HG02610 (cell line): ENCODE data around the gene OSM.

ENCODE experiments used
- ATAC-seq: cut with Tn5 transposase; IDR thresholded peaks from one replicate; pipeline ENCODE4 v1.9.1; 2021; ENCODE audit warnings: mild to moderate bottlenecking, moderate library complexity; ENCODE audit not compliant: unreplicated experiment

The OSM gene

DNA sequence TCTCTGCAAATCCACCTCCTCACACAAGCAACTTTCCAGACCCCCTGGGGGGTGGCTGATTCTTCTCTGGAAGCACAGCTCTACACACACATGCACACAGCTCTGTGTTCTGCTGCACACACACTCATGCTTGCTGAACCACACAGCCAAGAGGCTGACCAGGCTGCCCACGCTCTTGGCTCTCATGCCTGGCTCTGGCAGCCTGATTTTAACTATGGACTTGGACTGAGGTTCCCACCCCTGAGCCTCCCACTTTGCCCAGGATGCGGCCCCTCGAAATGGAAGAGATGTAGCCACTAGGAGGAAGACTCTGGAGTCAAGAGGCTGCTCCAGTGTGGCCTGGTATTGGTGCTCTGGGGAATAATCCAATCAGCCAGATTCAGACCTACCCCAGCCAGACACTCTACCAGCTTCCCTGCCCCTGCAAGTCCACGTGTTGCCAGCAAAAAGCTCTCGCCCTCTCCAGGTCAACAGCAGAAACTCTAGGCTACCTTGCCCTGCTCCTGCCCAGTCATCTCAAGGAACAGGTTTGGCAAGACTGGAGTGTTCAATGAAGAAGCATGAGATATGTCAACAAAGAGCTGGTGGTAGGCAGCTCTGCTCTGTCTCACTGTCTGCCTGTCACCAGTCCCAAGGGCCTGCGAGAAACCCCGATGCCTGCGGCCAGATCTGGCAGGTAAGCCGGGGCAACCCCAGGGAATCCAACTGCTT lies 31.5 kb upstream of the OSM start:
- no peak for ATAC-seq

DNA sequence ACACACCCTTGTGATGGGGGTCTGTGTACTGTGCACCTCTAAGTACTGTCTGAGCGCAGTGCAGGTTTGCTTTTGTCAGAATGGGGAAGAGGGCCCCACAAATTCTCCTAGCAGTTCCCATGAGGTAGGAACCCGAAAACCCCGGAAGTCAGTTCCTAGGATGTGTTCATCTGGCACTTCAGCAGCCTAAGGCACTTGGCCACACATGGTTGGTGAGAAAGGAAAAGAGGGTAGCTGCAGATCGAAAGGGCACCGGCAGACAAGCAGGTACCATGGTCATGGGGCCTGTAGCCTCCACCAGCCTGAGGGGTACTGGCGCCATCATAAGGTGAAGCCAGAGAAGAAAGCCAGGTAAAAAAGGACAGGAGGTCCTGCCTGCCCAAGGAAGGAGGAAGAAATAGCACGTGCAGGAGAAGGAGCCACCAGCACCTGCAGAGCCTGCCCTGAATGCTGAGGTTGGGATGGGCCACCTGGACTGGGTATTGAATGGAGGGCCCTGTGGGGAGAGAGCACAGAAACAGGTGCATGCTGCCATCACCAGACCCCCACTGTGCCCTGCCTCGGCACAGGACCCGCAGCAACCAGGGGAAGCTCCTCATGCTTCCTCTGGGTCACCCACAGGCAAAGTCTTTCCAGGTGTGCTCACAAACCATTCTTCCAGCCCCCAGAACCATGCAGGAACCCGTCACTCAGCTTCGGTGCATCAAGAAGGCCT lies 30.8 kb upstream of the OSM start:
- ATAC-seq = no peak

- no peak for ATAC-seq
These were observed 30.2 kb upstream of the OSM start for GRCh38 chr22:30296833-30297232.

DNA sequence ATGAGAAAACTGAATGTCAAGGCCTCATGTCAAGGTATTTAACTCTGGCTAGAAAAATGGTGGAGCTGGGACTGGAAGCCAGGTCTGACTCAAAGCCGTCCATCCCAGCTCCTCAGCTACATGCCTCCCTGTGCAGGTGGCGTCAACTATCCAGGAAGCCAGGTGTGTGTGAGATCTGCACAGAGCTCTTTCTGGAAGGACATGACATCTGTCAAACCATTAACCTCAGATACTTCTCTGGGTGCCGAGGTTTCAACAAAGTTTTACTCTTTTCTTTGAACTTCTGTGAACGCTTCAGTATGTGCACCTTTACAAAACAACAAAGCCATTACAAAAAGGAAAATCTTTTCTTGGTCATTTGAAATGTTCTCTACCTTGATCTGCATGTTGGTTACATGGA lies 29.7 kb upstream of the OSM start:
- no peak for ATAC-seq

DNA sequence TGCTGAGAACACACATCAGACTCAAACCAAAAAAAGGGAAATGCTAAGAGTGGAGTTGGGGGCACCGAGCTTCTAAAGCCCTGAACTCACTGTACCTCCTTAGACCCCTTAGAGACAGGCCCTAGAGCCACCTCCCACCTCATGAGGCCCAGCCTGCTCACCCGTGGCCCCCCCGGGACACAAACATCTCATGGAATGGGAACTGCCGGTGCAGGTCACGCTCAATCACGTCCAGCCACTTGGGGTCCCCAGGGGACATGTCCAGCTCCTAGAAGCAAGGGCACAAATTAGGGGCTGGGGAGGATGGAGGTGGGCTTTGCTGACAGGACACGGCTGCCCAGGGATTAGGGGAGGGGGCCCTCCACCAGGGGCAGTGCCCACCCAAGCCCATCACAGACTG lies 28.9 kb upstream of the OSM start:
- ATAC-seq = no peak

DNA sequence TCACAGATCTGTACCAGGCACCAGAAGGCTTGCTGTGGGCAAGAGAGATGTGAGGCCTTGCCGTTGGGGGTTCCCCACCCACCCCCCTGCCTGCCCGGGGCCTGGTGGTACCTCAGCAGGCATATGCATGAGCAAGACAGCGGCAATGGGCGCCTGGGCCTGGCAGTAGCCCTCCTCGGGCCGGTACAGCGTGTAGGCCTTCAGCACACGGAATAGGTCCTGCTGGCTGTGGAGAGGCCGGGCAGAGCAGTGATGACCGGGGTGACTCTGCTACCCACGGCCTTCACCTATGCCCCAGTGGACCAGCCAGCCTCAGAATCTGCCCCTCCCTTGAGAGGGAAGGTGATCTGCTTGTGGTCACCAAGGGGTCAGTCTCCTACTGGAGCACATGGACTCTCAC lies 28.2 kb upstream of the OSM start:
- no peak for ATAC-seq

GRCh38 chr22:30294066-30294465 lies 27.4 kb upstream of the OSM start:
- no peak for ATAC-seq

GRCh38 chr22:30293026-30293425 lies 26.4 kb upstream of the OSM start:
- no peak for ATAC-seq

DNA sequence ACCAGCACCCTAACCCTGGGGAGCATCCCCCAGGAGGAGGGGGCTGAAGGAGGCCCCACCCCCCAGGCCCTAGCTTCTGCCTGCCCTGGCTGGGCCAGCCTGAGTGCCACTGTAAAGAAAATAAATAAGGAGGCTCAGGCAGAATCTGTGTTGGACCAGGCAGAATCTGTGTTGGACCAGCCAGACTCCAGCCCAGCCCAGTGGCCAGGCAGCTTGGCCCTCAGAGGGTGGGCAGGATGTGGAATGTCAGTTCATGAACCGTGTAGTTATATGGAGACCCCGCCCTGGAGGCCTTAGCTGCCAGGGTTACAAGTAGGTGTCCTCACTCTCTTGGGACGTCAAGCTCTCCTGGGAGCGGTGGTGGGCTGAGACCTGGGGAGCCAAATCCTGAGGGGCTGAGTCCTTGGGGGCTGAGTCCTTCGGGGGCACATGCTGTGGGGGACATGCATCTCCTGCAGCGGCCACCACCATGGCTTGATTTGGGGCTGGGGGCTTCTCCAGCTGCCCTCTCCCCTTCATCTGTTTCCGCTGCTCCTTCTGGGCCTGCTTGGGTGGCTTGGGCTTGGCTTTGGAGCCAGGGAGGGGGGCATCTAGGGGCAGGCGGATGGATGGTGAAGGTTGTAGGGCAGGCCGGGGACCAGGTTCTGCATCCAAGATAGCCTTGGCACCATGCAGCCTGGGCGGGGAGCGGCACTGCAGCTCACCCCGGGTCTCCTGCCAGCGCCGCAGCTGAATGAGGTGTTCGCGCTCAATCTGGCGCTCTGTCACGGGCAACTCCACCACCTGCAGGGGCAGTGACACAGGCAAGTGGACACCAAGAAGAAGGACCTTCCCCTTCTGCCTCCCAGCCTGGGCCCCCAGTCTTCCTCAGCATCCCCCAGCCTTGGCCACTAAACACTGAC lies 25.7 kb upstream of the OSM start:
- no peak for ATAC-seq

- ATAC-seq = no peak
These were observed 24.6 kb upstream of the OSM start for GRCh38 chr22:30291058-30291892.

DNA sequence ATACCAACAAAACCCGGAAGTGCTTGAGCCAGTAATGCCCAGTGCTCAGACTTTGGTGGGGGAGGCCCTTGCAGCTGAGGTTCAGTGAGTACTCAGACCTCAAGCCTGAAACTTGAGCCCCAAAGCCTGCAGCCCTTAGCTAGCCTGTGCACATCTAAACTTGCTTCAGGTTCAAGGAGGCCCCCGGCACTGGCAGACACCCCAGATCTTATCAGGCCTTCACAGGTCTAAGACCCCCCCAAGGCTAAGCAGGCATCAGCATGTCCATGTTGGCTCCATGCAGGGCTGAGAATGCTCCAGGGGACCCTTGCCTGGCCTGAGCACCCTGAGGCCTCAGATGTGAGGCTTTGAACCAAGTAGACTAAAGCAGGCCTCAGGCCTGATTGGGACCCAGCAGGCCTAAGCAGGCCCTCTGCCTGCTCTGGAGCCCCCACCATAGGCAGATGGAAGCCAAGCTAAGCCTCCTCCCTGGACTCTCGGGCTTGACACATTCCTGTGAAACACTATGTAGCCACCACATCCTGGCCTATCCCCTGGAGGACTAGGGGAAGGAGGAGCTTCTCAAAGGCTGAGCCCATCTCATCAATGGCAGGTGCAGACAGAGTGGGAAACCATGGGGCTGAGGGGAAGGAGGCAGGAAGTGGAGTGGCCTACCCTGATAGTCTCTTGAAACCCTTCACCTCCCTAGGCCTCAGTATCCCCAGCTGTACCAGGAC lies 23.8 kb upstream of the OSM start:
- no peak for ATAC-seq

- ATAC-seq = peak; percentile 12
These were observed 23.3 kb upstream of the OSM start for GRCh38 chr22:30289980-30290313.

- peak; percentile 70 for ATAC-seq
These were observed 22.7 kb upstream of the OSM start, which contains the start of gene CASTOR1 for GRCh38 chr22:30289141-30289979. CASTOR1 (minus strand) TSS chr22:30289505; CDS start chr22:30289497, 8 bp downstream.

DNA sequence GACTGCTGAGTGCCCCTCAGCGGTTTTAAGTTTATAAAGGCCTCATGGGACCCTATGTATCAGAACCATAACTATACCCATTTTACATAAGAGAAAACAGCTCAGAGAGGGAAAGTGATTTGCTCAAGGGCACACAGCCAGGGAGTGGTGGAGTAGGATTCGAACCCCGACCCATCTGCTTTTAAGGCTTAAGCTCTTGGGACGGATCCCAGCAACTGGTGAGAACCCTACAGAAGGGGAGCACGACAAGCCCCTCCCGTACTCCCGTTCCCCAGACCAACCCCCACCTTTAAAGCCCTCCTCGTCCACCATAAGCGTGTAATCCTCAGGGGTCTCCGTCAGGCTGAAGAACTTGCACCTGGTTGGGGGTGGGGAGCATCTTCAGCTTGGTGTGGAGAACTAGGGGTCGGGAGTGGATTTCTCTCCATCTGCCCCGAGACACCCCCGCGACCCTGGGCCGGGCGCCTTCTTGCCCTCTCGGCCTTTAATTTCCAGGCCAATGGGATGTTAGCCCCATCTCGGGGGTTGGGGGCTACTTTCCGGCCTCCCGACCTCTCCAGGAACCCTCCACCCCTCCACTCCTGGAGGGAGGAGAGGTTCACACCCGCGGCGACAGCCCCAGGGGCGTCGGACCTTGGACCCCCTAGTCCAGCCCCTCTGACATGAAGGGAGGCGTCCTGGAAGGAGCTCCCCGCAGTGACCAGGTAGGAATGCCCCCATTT lies 21.9 kb upstream of the OSM start:
- ATAC-seq = no peak

DNA sequence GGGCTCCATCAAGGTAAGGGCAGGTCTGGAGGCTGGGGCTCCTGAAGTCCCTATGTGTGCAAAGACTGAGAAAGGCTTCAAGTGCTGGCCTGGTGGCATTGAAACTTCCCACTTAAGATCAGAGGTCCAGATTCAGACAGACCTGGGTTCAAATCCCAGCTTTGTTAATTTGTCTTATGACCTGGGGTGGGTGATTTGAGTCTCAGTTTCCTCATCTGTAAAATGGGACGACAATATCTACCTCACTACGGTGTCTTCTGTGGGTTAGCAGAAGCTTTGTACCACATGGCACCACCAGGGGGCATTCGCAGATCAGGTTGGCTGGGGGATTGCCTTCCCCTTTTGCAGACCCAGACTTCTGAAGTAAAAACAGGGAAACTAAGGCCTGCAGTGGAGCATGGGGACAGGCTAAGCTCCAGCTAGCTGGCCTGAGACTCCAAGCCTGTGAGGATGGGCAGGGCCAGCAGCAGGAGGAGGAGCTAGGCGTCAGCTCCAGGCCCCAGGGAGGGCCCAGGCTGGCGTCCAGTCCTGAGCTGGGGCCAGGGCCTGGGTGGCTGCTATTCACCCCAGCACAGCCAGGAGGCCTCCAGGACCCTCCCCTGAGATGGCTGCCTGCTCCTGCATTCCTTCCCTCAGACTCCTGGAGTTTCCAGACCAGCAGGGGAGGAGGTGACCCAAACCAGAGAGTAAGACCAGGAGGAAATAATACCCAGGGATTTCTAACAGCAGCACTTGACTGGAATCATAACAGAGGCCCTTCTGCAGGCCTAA lies 21.2 kb upstream of the OSM start:
- ATAC-seq = no peak

- no peak for ATAC-seq
These were observed 20.4 kb upstream of the OSM start for GRCh38 chr22:30286813-30287647.

- no peak for ATAC-seq
These were observed 19.7 kb upstream of the OSM start for GRCh38 chr22:30286331-30286730.
